ENCODE results near the gene INAFM1. TPM values are rescaled to one million over a fixed set of nuclear protein-coding genes. Genes with fewer than 3 reads are reported as not detected.

INAFM1 gene
- total RNA-seq, 2 experiments from 2014 or later, result 5.0 to 7.6 TPM

- Histone ChIP-seq H3K36me3 (ENCODE audit: insufficient read depth, low read length) (no peaks in the 10 kb centered on the region), H3K27ac (ENCODE audit: low read depth, low read length, poor library complexity, severe bottlenecking) (peak overlapping the region; percentile 42), H3K4me3 (ENCODE audit: low read depth, low read length, poor library complexity, severe bottlenecking) (peak overlapping the region; percentile 90), H3K4me2 (ENCODE audit: low read length) (peak overlapping the region; percentile 99), H2AFZ (ENCODE audit: low read length) (peak overlapping the region; percentile 93), H3K79me2 (ENCODE audit: insufficient read depth, low read depth, low read length) (no peaks in the 10 kb centered on the region), H3K9me3 (ENCODE audit: low read length) (no peaks in the 10 kb centered on the region), H3K4me1 (ENCODE audit: insufficient read depth, low read length, poor library complexity, severe bottlenecking) (peaks cover 54% of the 10 kb centered on the region), H3K9me2 (ENCODE audit: insufficient read depth, low read length) (no peaks in the 10 kb centered on the region), H4K20me1 (ENCODE audit: insufficient read depth, low read length) (no peaks in the 10 kb centered on the region)
- CTCF ChIA-PET (ENCODE audit: unreplicated experiment), result no interaction called here
- no peak for TF ChIP-seq EZH2phosphoT487 (IDR thresholded peaks at IDR 0.05; ENCODE audit: borderline replicate concordance, low read depth, low read length)
- no peak for TF ChIP-seq CTCF (conservative IDR thresholded peaks at IDR 0.05; ENCODE audit: low read length)
- intact Hi-C loops (cut with micrococcal nuclease; ENCODE audit: unreplicated experiment), result no loop called here
- peak; percentile 86 for DNase-seq (ENCODE audit: low spot score)
- POLR2A ChIA-PET, result no interaction called here
- no TSS peak for BruUV-seq (replicated peaks)
These were observed 43.2 kb upstream of the INAFM1 start for GRCh38 chr19:47231215-47232054.

- Histone ChIP-seq H3K9me2 (ENCODE audit: insufficient read depth, low read length) (no peaks in the 10 kb centered on the region), H2AFZ (ENCODE audit: low read length) (peak overlapping the region; percentile 14; the same call in 1 of the 2 replicates), H3K27ac (ENCODE audit: low read depth, low read length, poor library complexity, severe bottlenecking) (no peak overlapping the region), H3K4me1 (ENCODE audit: insufficient read depth, low read length, poor library complexity, severe bottlenecking) (peaks cover 54% of the 10 kb centered on the region), H3K9me3 (ENCODE audit: low read length) (no peaks in the 10 kb centered on the region), H3K4me3 (ENCODE audit: low read depth, low read length, poor library complexity, severe bottlenecking) (no peak overlapping the region), H3K79me2 (ENCODE audit: insufficient read depth, low read depth, low read length) (no peaks in the 10 kb centered on the region), H3K36me3 (ENCODE audit: insufficient read depth, low read length) (no peaks in the 10 kb centered on the region), H4K20me1 (ENCODE audit: insufficient read depth, low read length) (no peaks in the 10 kb centered on the region), H3K4me2 (ENCODE audit: low read length) (peak overlapping the region; percentile 96)
- intact Hi-C loops (cut with micrococcal nuclease; ENCODE audit: unreplicated experiment), result no loop called here
- ChIA-PET CTCF (ENCODE audit: unreplicated experiment) (interaction anchor here (1.2 kb wide), 1 partner anchor 11 kb away, joined by 3 read pairs; no protein-coding TSS in a partner anchor), POLR2A (no interaction called here)
- no TSS peak for BruUV-seq (replicated peaks)
- peak; percentile 52 for DNase-seq (ENCODE audit: low spot score)
- TF ChIP-seq EZH2phosphoT487 (IDR thresholded peaks at IDR 0.05; ENCODE audit: borderline replicate concordance, low read depth, low read length) (no peak), CTCF (conservative IDR thresholded peaks at IDR 0.05; ENCODE audit: low read length) (no peak)
These were observed 42.1 kb upstream of the INAFM1 start for GRCh38 chr19:47232422-47233211.

Data from OCI-LY7 (cell line).